Measurements from ENCODE around the gene HECA.

DNA sequence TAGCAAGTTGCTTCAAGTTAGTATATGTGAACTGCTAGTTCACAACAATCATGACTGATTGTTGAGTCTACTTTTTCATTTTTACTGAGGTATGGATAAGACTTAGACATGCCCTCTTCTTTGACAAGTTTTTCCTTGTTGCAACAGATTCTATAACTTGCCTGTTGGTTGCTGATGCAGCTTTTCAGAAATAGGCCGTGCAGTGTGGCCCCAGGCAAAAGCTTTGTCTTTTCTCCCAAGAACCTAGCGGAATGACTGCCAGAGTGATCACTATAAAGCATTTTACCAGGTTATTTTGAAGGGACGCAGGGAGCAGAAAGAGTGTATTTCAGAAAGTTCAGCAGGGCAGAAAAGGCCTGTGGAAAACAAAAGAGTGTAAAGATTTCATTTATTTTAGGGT lies 16.0 kb downstream of the HECA start:
- TF ChIP-seq HDAC2 (IDR thresholded peaks at IDR 0.05) = no peak
- TF ChIP-seq RFX5 (IDR thresholded peaks at IDR 0.05) = no peak
- TF ChIP-seq CTCF (IDR thresholded peaks at IDR 0.05) = no peak

Measured in A549 (cell line).